Ureter (tissue), 1 donor: ENCODE measurements around the gene ACADVL. TPM values are rescaled to one million over a fixed set of nuclear protein-coding genes. Genes with fewer than 3 reads are reported as not detected.

Source experiments
- total RNA-seq: library from RNA; stranded (reverse); gene quantifications from one replicate; pipeline ENCODE4 v1.2.4, GENCODE V29; 2023
- donor health status: DM: yes; HTN: yes; CAD: no.

Gene ACADVL
- total RNA-seq, 1 donor from 2014 or later = 855 TPM

Other genes starting within 250 kb of the ACADVL start
- 1.9 TPM for gene ALOX12, start 223.9 kb upstream of the ACADVL start, total RNA-seq
- gene RNASEK, start 207.3 kb upstream of the ACADVL start, total RNA-seq = 151 TPM
- gene BCL6B, start 196.9 kb upstream of the ACADVL start, total RNA-seq = 21.6 TPM
- 6.7 TPM for gene SLC16A13, start 183.9 kb upstream of the ACADVL start, total RNA-seq
- gene SLC16A11, start 175.8 kb upstream of the ACADVL start, total RNA-seq = 2.8 TPM
- gene CLEC10A, start 139.7 kb upstream of the ACADVL start, total RNA-seq = 5.1 TPM
- gene ASGR2, start 105.1 kb upstream of the ACADVL start, total RNA-seq = not detected
- 2.6 TPM for gene ASGR1, start 40.6 kb upstream of the ACADVL start, total RNA-seq
- 26.8 TPM for gene DLG4, start 102 bp upstream of the ACADVL start, total RNA-seq
- gene DVL2, start 14.6 kb downstream of the ACADVL start, total RNA-seq = 38.4 TPM
- gene PHF23, start 19.5 kb downstream of the ACADVL start, total RNA-seq = 37.6 TPM
- gene GABARAP, start 22.5 kb downstream of the ACADVL start, total RNA-seq = 453 TPM
- gene CTDNEP1, start 31.8 kb downstream of the ACADVL start, total RNA-seq = 116 TPM
- 46.3 TPM for gene ELP5, start 32.3 kb downstream of the ACADVL start, total RNA-seq
- 157 TPM for gene CLDN7, start 42.5 kb downstream of the ACADVL start, total RNA-seq
- 11.2 TPM for gene SLC2A4, start 61.8 kb downstream of the ACADVL start, total RNA-seq
- gene YBX2, start 74.7 kb downstream of the ACADVL start, total RNA-seq = not detected
- 425 TPM for gene EIF5A, start 87.7 kb downstream of the ACADVL start, total RNA-seq
- 67.6 TPM for gene GPS2, start 95.4 kb downstream of the ACADVL start, total RNA-seq
- 49.6 TPM for gene NEURL4, start 109.4 kb downstream of the ACADVL start, total RNA-seq
- gene ACAP1, start 116.6 kb downstream of the ACADVL start, total RNA-seq = 12.7 TPM
- 11.5 TPM for gene KCTD11, start 132.2 kb downstream of the ACADVL start, total RNA-seq
- gene TMEM95, start 135.2 kb downstream of the ACADVL start, total RNA-seq = not detected
- 12.3 TPM for gene TNK1, start 161.2 kb downstream of the ACADVL start, total RNA-seq
- 43.0 TPM for gene PLSCR3, start 174.6 kb downstream of the ACADVL start, total RNA-seq
- gene TMEM256, start 184.2 kb downstream of the ACADVL start, total RNA-seq = 115 TPM
- 22.3 TPM for gene NLGN2, start 187.9 kb downstream of the ACADVL start, total RNA-seq
- gene SPEM1, start 200.4 kb downstream of the ACADVL start, total RNA-seq = not detected
- gene SPEM2, start 205.7 kb downstream of the ACADVL start, total RNA-seq = not detected
- not detected for gene SPEM3, start 208.9 kb downstream of the ACADVL start, total RNA-seq
- gene TMEM102, start 215.5 kb downstream of the ACADVL start, total RNA-seq = 8.1 TPM
- 3.5 TPM for gene FGF11, start 219.6 kb downstream of the ACADVL start, total RNA-seq
- gene CHRNB1, start 225.1 kb downstream of the ACADVL start, total RNA-seq = 6.8 TPM